Colonic mucosa (tissue), 4 donors: ENCODE data around the gene AXDND1. TPM values are rescaled to one million over a fixed set of nuclear protein-coding genes. Genes with fewer than 3 reads are reported as not detected.

Experiments
- DNase-seq: peaks from one replicate; pipeline ENCODE4 v3.0.0-alpha.2; 2020
- H3K27ac ChIP-seq: fragments of 200-600 bp; one replicate; pipeline ENCODE4 v1.8.0; 2021
- H3K27me3 ChIP-seq: fragments of 200-600 bp; one replicate; pipeline ENCODE4 v1.8.0; 2021
- H3K36me3 ChIP-seq: fragments of 200-600 bp; one replicate; pipeline ENCODE4 v1.8.0; 2021
- H3K4me1 ChIP-seq: fragments of 200-600 bp; one replicate; pipeline ENCODE4 v1.8.0; 2021; ENCODE audit warnings: mild to moderate bottlenecking
- H3K4me3 ChIP-seq: fragments of 200-600 bp; one replicate; pipeline ENCODE4 v1.8.0; 2021
- H3K9ac ChIP-seq, 2 donors: one replicate each; pipeline ENCODE4 v1.7.0; 2013; ENCODE audit warnings: control low read depth in 2 of 2, low read depth in 2 of 2, low read length in 2 of 2
- H3K9me3 ChIP-seq: fragments of 200-600 bp; one replicate; pipeline ENCODE4 v1.8.0; 2021
- CTCF ChIP-seq: fragments of 200-600 bp; IDR thresholded peaks from one replicate; pipeline ENCODE4 v1.8.0; 2022; ENCODE audit warnings: antibody characterized with exemption, mild to moderate bottlenecking
- intact Hi-C: fragments of 100-400 bp; cut with DNase I; formaldehyde crosslinking; loops from one replicate; pipeline ENCODE4 v1.14.1; 2022
- total RNA-seq, 2 donors: library from RNA; stranded (reverse); fragmentation: NEBNext Ultra II Directional in 1 of 2; extraction: Animal tissue kit (Norgen Biotek cat#: 25700) in 1 of 2; gene quantifications; one replicate each; pipeline ENCODE4 v1.2.1, GENCODE V29; 2021
- donor health status: healthy.
- donor health status: DM: no; HTN: no; CAD: no.
- donor health status: DM: no; HTN: no; CAD: no.

AXDND1 gene
- total RNA-seq, 2 donors from 2014 or later, result 2.8 to 7.9 TPM

- DNase-seq, result no peak
- no peaks in the 10 kb centered on the region for H3K27me3 ChIP-seq
- no peak for TF ChIP-seq CTCF
- no peak overlapping the region for H3K27ac ChIP-seq
- no peaks in the 10 kb centered on the region for H3K4me1 ChIP-seq
- no peaks in the 10 kb centered on the region for H3K9me3 ChIP-seq
- H3K36me3 ChIP-seq, result no peaks in the 10 kb centered on the region
- intact Hi-C loops, result no loop called here
- H3K4me3 ChIP-seq, result no peak overlapping the region
- no peak overlapping the region for H3K9ac ChIP-seq
These were observed 42.3 kb upstream of the AXDND1 start for GRCh38 chr1:179323436-179323835.

GRCh38 chr1:179325836-179326235 lies 39.9 kb upstream of the AXDND1 start:
- Histone ChIP-seq H3K27ac (no peak overlapping the region), H3K4me1 (no peaks in the 10 kb centered on the region), H3K36me3 (no peaks in the 10 kb centered on the region), H3K27me3 (no peaks in the 10 kb centered on the region), H3K9ac (no peak overlapping the region), H3K4me3 (no peak overlapping the region), H3K9me3 (no peaks in the 10 kb centered on the region)
- TF ChIP-seq CTCF, result no peak
- intact Hi-C loops, result no loop called here
- no peak for DNase-seq

- no peak for DNase-seq
- no peaks in the 10 kb centered on the region for H3K4me1 ChIP-seq
- intact Hi-C loops, result no loop called here
- H3K9ac ChIP-seq, result no peak overlapping the region
- H3K36me3 ChIP-seq, result no peaks in the 10 kb centered on the region
- no peak overlapping the region for H3K27ac ChIP-seq
- no peak for TF ChIP-seq CTCF
- no peak overlapping the region for H3K4me3 ChIP-seq
- H3K27me3 ChIP-seq, result no peaks in the 10 kb centered on the region
- H3K9me3 ChIP-seq, result no peaks in the 10 kb centered on the region
These were observed 39.0 kb upstream of the AXDND1 start for GRCh38 chr1:179326746-179327145.

- Histone ChIP-seq H3K36me3 (no peaks in the 10 kb centered on the region), H3K9ac (no peak overlapping the region)
These were observed 38.6 kb upstream of the AXDND1 start for GRCh38 chr1:179327196-179327595.

GRCh38 chr1:179327679-179328078 lies 38.1 kb upstream of the AXDND1 start:
- Histone ChIP-seq H3K9me3 (no peaks in the 10 kb centered on the region), H3K9ac (no peak overlapping the region), H3K36me3 (no peaks in the 10 kb centered on the region), H3K27ac (no peak overlapping the region), H3K4me3 (no peak overlapping the region), H3K27me3 (no peaks in the 10 kb centered on the region), H3K4me1 (no peaks in the 10 kb centered on the region)
- intact Hi-C loops, result no loop called here
- no peak for DNase-seq
- TF ChIP-seq CTCF, result no peak

More at GRCh38 chr1:179327196-179327595, 38.6 kb upstream of the AXDND1 start:
- Histone ChIP-seq H3K4me3 (no peak overlapping the region), H3K27ac (no peak overlapping the region), H3K27me3 (no peaks in the 10 kb centered on the region), H3K9me3 (no peaks in the 10 kb centered on the region), H3K4me1 (no peaks in the 10 kb centered on the region)
- TF ChIP-seq CTCF, result no peak
- no peak for DNase-seq
- intact Hi-C loops, result no loop called here

- intact Hi-C loops, result no loop called here
- H3K27me3 ChIP-seq, result no peaks in the 10 kb centered on the region
- H3K36me3 ChIP-seq, result no peaks in the 10 kb centered on the region
- DNase-seq, result no peak
- no peak overlapping the region for H3K27ac ChIP-seq
- H3K9me3 ChIP-seq, result no peaks in the 10 kb centered on the region
- no peak overlapping the region for H3K4me3 ChIP-seq
- no peaks in the 10 kb centered on the region for H3K4me1 ChIP-seq
- no peak for TF ChIP-seq CTCF
- H3K9ac ChIP-seq, result no peak overlapping the region
These were observed 35.9 kb upstream of the AXDND1 start for GRCh38 chr1:179329862-179330261.
